IMR-90 (cell line): Measurements from ENCODE around the gene PRKRA. TPM values are rescaled to one million over a fixed set of nuclear protein-coding genes. Genes with fewer than 3 reads are reported as not detected.

ENCODE experiments used
- ATAC-seq: fragments of 200-7000 bp; cut with Tn5 transposase; 2 replicates; pipeline ENCODE4 v1.9.1; 2020; ENCODE audit warnings: low read depth, mild to moderate bottlenecking, moderate library complexity
- BruUV-seq: library from RNA; stranded (reverse); fragments of 400-500 nt; replicated peaks from 2 replicates; lab custom pipeline; 2021; lab: Mats Ljungman, UMichigan
- CTCF ChIA-PET: fragments of 300-600 bp; formaldehyde crosslinking; extraction: SDS; loops from one replicate; lab custom pipeline; 2021; ENCODE audit warnings: antibody characterized with exemption; lab: Yijun Ruan, JAX
- POLR2A ChIA-PET: fragments of 300-600 bp; sonication (Branson Sonifier 250); formaldehyde crosslinking; loops from one replicate; lab custom pipeline; 2022; ENCODE audit warnings: antibody characterized with exemption; ENCODE audit not compliant: unreplicated experiment; lab: Charles Lee
- DNase-seq: peaks from one replicate; pipeline ENCODE4 v3.0.0; 2013
- H2AFZ ChIP-seq: replicated peaks from 2 replicates; pipeline ENCODE3; 2013; ENCODE audit warnings: low read length, mild to moderate bottlenecking; ENCODE audit not compliant: poor library complexity
- H2AK5ac ChIP-seq: 2 replicates; pipeline ENCODE4 v1.6.1; 2013; ENCODE audit warnings: low read depth, low read length, inconsistent platforms
- H2AK9ac ChIP-seq: replicated peaks from 2 replicates; pipeline ENCODE3; 2013; ENCODE audit warnings: mild to moderate bottlenecking, low read depth, low read length, moderate library complexity; ENCODE audit not compliant: poor library complexity
- H2BK120ac ChIP-seq: 2 replicates; pipeline ENCODE4 v1.6.1; 2013; ENCODE audit warnings: low read depth, low read length, inconsistent platforms
- H2BK15ac ChIP-seq: 3 replicates; pipeline ENCODE4 v1.6.1; 2013; ENCODE audit warnings: low read depth, low read length, inconsistent platforms
- H2BK20ac ChIP-seq: 2 replicates; pipeline ENCODE4 v1.6.1; 2013; ENCODE audit warnings: low read depth, mild to moderate bottlenecking, inconsistent platforms, low read length, moderate library complexity
- H2BK5ac ChIP-seq: 2 replicates; pipeline ENCODE4 v1.6.1; 2013; ENCODE audit warnings: mild to moderate bottlenecking, low read depth, low read length, inconsistent platforms; ENCODE audit not compliant: poor library complexity, severe bottlenecking
- H3K14ac ChIP-seq: replicated peaks from 2 replicates; pipeline ENCODE4 v1.6.1; 2013; ENCODE audit warnings: low read depth, low read length, inconsistent platforms
- H3K18ac ChIP-seq: 2 replicates; pipeline ENCODE4 v1.6.1; 2013; ENCODE audit warnings: low read depth, low read length, control low read depth
- H3K23ac ChIP-seq: 2 replicates; pipeline ENCODE4 v1.6.1; 2013; ENCODE audit warnings: low read depth, low read length, inconsistent platforms
- H3K27ac ChIP-seq: 2 replicates; pipeline ENCODE4 v1.5.1; 2013; ENCODE audit warnings: mild to moderate bottlenecking, control low read depth, low read length; ENCODE audit not compliant: insufficient read depth
- H3K27me3 ChIP-seq: 2 replicates; pipeline ENCODE4 v1.6.1; 2013; ENCODE audit warnings: low read length; ENCODE audit not compliant: control insufficient read depth, insufficient read depth
- H3K36me3 ChIP-seq: 2 replicates; pipeline ENCODE4 v1.6.1; 2013; ENCODE audit warnings: low read length, mixed read lengths; ENCODE audit not compliant: control insufficient read depth, insufficient read depth
- H3K4ac ChIP-seq: 2 replicates; pipeline ENCODE4 v1.6.1; 2013; ENCODE audit warnings: low read depth, low read length, inconsistent platforms
- H3K4me1 ChIP-seq: 2 replicates; pipeline ENCODE4 v1.6.1; 2013; ENCODE audit warnings: low read length, mixed read lengths; ENCODE audit not compliant: control insufficient read depth, insufficient read depth
- H3K4me2 ChIP-seq: 2 replicates; pipeline ENCODE4 v1.6.1; 2013; ENCODE audit warnings: low read depth, mild to moderate bottlenecking, control low read depth, low read length, moderate library complexity
- H3K4me3 ChIP-seq: 2 replicates; pipeline ENCODE4 v1.5.1; 2013; ENCODE audit warnings: low read depth, mild to moderate bottlenecking, control low read depth, low read length, moderate library complexity; ENCODE audit not compliant: insufficient read depth
- H3K56ac ChIP-seq: 2 replicates; pipeline ENCODE4 v1.6.1; 2013; ENCODE audit warnings: low read length, inconsistent platforms; ENCODE audit not compliant: insufficient read depth; ENCODE audit errors: extremely low read depth
- H3K79me1 ChIP-seq, 2 experiments: 2 replicates each; pipeline ENCODE4 v1.6.1; 2013; ENCODE audit warnings: low read length in 2 of 2, inconsistent platforms in 1 of 2, low read depth in 1 of 2
- H3K9ac ChIP-seq: 2 replicates; pipeline ENCODE4 v1.6.1; 2013; ENCODE audit warnings: low read depth, low read length, control low read depth
- H3K9me1 ChIP-seq: 2 replicates; pipeline ENCODE4 v1.6.1; 2013; ENCODE audit warnings: low read length, inconsistent platforms; ENCODE audit not compliant: insufficient read depth
- H3K9me3 ChIP-seq: 2 replicates; pipeline ENCODE4 v1.6.1; 2013; ENCODE audit warnings: low read length; ENCODE audit not compliant: control insufficient read depth, insufficient read depth
- H4K20me1 ChIP-seq: 2 replicates; pipeline ENCODE4 v1.6.1; 2013; ENCODE audit warnings: low read length, inconsistent platforms; ENCODE audit not compliant: insufficient read depth
- H4K5ac ChIP-seq: 2 replicates; pipeline ENCODE4 v1.6.1; 2013; ENCODE audit warnings: mild to moderate bottlenecking, low read depth, low read length, control low read depth
- H4K8ac ChIP-seq, 2 experiments: 2 replicates each; pipeline ENCODE4 v1.6.1; 2013; ENCODE audit warnings: low read depth in 2 of 2, low read length in 2 of 2, control low read depth in 1 of 2, inconsistent platforms in 1 of 2
- H4K91ac ChIP-seq: 2 replicates; pipeline ENCODE4 v1.6.1; 2013; ENCODE audit warnings: low read depth, low read length, inconsistent platforms; ENCODE audit not compliant: insufficient read depth
- BHLHE40 ChIP-seq: fragments of 150-350 bp; IDR thresholded peaks from 2 replicates; pipeline ENCODE4 v1.6.1; 2016; ENCODE audit warnings: mild to moderate bottlenecking, low read depth, low read length
- CEBPB ChIP-seq: IDR thresholded peaks from 2 replicates; pipeline ENCODE4 v1.6.1; 2012; ENCODE audit warnings: low read depth, low read length, improper control_type of control experiment
- CHD1 ChIP-seq: IDR thresholded peaks from 2 replicates; pipeline ENCODE4 v1.6.1; 2012; ENCODE audit warnings: low read depth, low read length, improper control_type of control experiment
- ELK1 ChIP-seq: fragments of 150-350 bp; IDR thresholded peaks from 2 replicates; pipeline ENCODE4 v1.6.1; 2016; ENCODE audit warnings: low read depth, mild to moderate bottlenecking, low read length, moderate library complexity, borderline replicate concordance
- FOS ChIP-seq: fragments of 150-350 bp; IDR thresholded peaks from 2 replicates; pipeline ENCODE4 v1.6.1; 2016; ENCODE audit warnings: low read depth, low read length
- MAFK ChIP-seq: IDR thresholded peaks from 2 replicates; pipeline ENCODE4 v1.6.1; 2012; ENCODE audit warnings: low read depth, low read length, improper control_type of control experiment
- MAZ ChIP-seq: IDR thresholded peaks from 2 replicates; pipeline ENCODE4 v1.6.1; 2012; ENCODE audit warnings: low read depth, mild to moderate bottlenecking, low read length, improper control_type of control experiment, moderate library complexity, borderline replicate concordance
- MXI1 ChIP-seq: IDR thresholded peaks from 2 replicates; pipeline ENCODE4 v1.6.1; 2012; ENCODE audit warnings: low read depth, mild to moderate bottlenecking, low read length, moderate library complexity, borderline replicate concordance
- NFE2L2 ChIP-seq: fragments of 150-350 bp; IDR thresholded peaks from 2 replicates; pipeline ENCODE4 v1.6.1; 2016; ENCODE audit warnings: low read depth, mild to moderate bottlenecking, low read length
- POLR2A ChIP-seq: IDR thresholded peaks from 2 replicates; pipeline ENCODE4 v1.6.1; 2012; ENCODE audit warnings: mild to moderate bottlenecking, low read depth, low read length
- RAD21 ChIP-seq: IDR thresholded peaks from 2 replicates; pipeline ENCODE4 v1.6.1; 2012; ENCODE audit warnings: low read length, improper control_type of control experiment
- RCOR1 ChIP-seq: IDR thresholded peaks from 2 replicates; pipeline ENCODE4 v1.6.1; 2012; ENCODE audit warnings: mild to moderate bottlenecking, low read length, improper control_type of control experiment; ENCODE audit not compliant: insufficient replicate concordance
- RFX5 ChIP-seq: IDR thresholded peaks from 2 replicates; pipeline ENCODE4 v1.8.0; 2012; ENCODE audit warnings: low read depth, mild to moderate bottlenecking, low read length, moderate library complexity
- SMC3 ChIP-seq: fragments of 150-350 bp; IDR thresholded peaks from 2 replicates; pipeline ENCODE4 v1.6.1; 2016; ENCODE audit warnings: low read depth, mild to moderate bottlenecking, antibody characterized with exemption, low read length, moderate library complexity
- USF2 ChIP-seq: fragments of 150-350 bp; IDR thresholded peaks from 2 replicates; pipeline ENCODE4 v1.6.1; 2017; ENCODE audit warnings: mild to moderate bottlenecking, antibody characterized with exemption, low read length, low read depth
- WGBS, 2 experiments: methylation state at CpG; one replicate each; pipeline versions ENCODE4 v1.1.5 to v1.1.7; 2013; ENCODE audit warnings: missing lambda C conversion rate in 2 of 2; ENCODE audit not compliant: insufficient read length in 1 of 2; ENCODE audit errors: extremely low coverage in 2 of 2; 5-methylcytosine and 5-hydroxymethylcytosine counted together
- dilution Hi-C: fragments of 300-500 bp; cut with HindIII; formaldehyde crosslinking; loops from one replicate; pipeline ENCODE4 v1.14.3; 2018; ENCODE audit warnings: low sequenced_read_pairs; ENCODE audit not compliant: unreplicated experiment
- in situ Hi-C: fragments of 300-500 bp; cut with MboI; formaldehyde crosslinking; loops from 3 replicates; pipeline ENCODE4 v1.14.3; 2019; ENCODE audit warnings: low sequenced_read_pairs, inconsistent platforms, mixed read lengths
- intact Hi-C: fragments of 100-400 bp; cut with micrococcal nuclease; formaldehyde crosslinking; loops from 2 replicates; pipeline ENCODE4 v1.10.0; 2022
- polyA plus RNA-seq, 3 experiments: library from polyadenylated mRNA; depleted of rRNA; stranded (reverse); fragments of >200 nt; gene quantifications; 2 replicates each; pipeline ENCODE4 v1.2.3, GENCODE V29; 2012; ENCODE audit warnings: low replicate concordance in 1 of 3
- total RNA-seq: library from RNA; depleted of rRNA; stranded (reverse); fragments of >200 nt; gene quantifications from 2 replicates; pipeline ENCODE4 v1.2.3, GENCODE V29; 2012
- TF ChIP-seq, protein P1 (sequence below): conservative IDR thresholded peaks from 2 replicates; pipeline ENCODE4 v1.5.1; 2012; ENCODE audit warnings: mild to moderate bottlenecking, low read depth, low read length, improper control_type of control experiment

The PRKRA gene
- total and polyA plus RNA-seq, 2 of the 4 experiments (the other 2 are of a cell fraction) = 39.5 to 53.6 TPM

DNA sequence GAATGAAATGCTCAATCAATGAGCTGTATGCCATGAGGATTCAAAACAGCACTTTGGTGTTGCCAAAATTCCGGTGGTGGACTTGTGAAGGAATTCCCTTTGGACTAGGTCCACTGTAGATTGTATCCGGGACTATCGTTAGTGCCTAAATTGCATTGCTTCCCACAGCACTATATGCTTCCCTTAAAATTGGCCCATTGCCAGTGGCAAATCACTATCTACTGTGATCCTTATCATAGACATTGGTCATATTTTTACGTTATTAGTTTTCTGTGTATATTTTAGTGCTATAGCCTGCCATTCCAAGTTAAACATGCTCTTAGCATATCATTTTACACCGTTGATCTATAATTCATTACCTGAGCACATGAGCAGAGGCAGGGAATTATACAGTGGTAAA is 1.9 kb upstream of the PRKRA start:
- DNase-seq (no peak), ATAC-seq (no peak)
- H3K4me1 ChIP-seq = peaks cover 6% of the 10 kb centered on the region
- H3K4me3 ChIP-seq = no peak overlapping the region
- BruUV-seq = no TSS peak
- H4K5ac ChIP-seq = no peak overlapping the region
- no peaks in the 10 kb centered on the region for H3K27me3 ChIP-seq
- no peak overlapping the region for H4K8ac ChIP-seq
- no peak overlapping the region for H3K4ac ChIP-seq
- WGBS, 2 experiments = no CpG with 5 or more reads among the region's 5 CpGs
- in situ Hi-C loops = no loop called here
- peaks cover 21 to 28% of the 10 kb centered on the region in 2 experiments for H3K79me1 ChIP-seq
- no peaks in the 10 kb centered on the region for H3K9me3 ChIP-seq
- TF ChIP-seq NFE2L2 = no peak
- TF ChIP-seq USF2 = no peak
- no peak for TF ChIP-seq MAFK
- no peak for TF ChIP-seq MAZ
- TF ChIP-seq POLR2A = no peak
- TF ChIP-seq CHD1 = no peak
- no peak for TF ChIP-seq SMC3
- TF ChIP-seq, protein P1, sequence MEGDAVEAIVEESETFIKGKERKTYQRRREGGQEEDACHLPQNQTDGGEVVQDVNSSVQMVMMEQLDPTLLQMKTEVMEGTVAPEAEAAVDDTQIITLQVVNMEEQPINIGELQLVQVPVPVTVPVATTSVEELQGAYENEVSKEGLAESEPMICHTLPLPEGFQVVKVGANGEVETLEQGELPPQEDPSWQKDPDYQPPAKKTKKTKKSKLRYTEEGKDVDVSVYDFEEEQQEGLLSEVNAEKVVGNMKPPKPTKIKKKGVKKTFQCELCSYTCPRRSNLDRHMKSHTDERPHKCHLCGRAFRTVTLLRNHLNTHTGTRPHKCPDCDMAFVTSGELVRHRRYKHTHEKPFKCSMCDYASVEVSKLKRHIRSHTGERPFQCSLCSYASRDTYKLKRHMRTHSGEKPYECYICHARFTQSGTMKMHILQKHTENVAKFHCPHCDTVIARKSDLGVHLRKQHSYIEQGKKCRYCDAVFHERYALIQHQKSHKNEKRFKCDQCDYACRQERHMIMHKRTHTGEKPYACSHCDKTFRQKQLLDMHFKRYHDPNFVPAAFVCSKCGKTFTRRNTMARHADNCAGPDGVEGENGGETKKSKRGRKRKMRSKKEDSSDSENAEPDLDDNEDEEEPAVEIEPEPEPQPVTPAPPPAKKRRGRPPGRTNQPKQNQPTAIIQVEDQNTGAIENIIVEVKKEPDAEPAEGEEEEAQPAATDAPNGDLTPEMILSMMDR = no peak
- no peak for TF ChIP-seq RAD21
- no peak for TF ChIP-seq ELK1
- TF ChIP-seq RCOR1 = no peak
- no peak for TF ChIP-seq FOS
- no peak for TF ChIP-seq MXI1
- no peak for TF ChIP-seq RFX5
- no peak for TF ChIP-seq CEBPB
- no peak for TF ChIP-seq BHLHE40
- H3K9ac ChIP-seq = no peak overlapping the region
- no peak overlapping the region for H2BK5ac ChIP-seq
- peaks cover 6% of the 10 kb centered on the region; the same call in 1 of the 2 replicates for H3K36me3 ChIP-seq
- H3K23ac ChIP-seq = no peak overlapping the region
- no peak overlapping the region for H2AFZ ChIP-seq
- H3K56ac ChIP-seq = no peak overlapping the region
- H2BK120ac ChIP-seq = no peak overlapping the region
- ChIA-PET CTCF (interaction anchor here (1.1 kb wide), 1 partner anchor 18 kb away, joined by 3 read pairs; no protein-coding TSS in a partner anchor), POLR2A (no interaction called here)
- H4K91ac ChIP-seq = no peak overlapping the region
- no peak overlapping the region for H2AK9ac ChIP-seq
- no peak overlapping the region for H3K14ac ChIP-seq
- no peak overlapping the region for H2BK20ac ChIP-seq
- H3K27ac ChIP-seq = no peak overlapping the region
- no peak overlapping the region for H3K4me2 ChIP-seq
- H2BK15ac ChIP-seq = no peak overlapping the region
- dilution Hi-C loops = no loop called here
- H3K18ac ChIP-seq = no peak overlapping the region
- peaks cover 9% of the 10 kb centered on the region; the same call in 1 of the 2 replicates for H4K20me1 ChIP-seq
- H2AK5ac ChIP-seq = no peak overlapping the region
- intact Hi-C loops = no loop called here
- H3K9me1 ChIP-seq = 0 out of 2 replicates have a peak, but pooled peaks cover 2% of the 10 kb centered on the region
